Pancreas (tissue), 10 donors: ENCODE measurements around the gene ZNF746. TPM values are rescaled to one million over a fixed set of nuclear protein-coding genes. Genes with fewer than 3 reads are reported as not detected.

Source experiments
- ATAC-seq, 4 donors: fragments of 200-7000 bp; cut with Tn5 transposase; one replicate each; pipeline versions ENCODE4 v1.8.0 to v1.9.1; 2020; ENCODE audit warnings: mild to moderate bottlenecking in 4 of 4, moderate library complexity in 4 of 4
- DNase-seq, 6 donors: peaks; one replicate each; pipeline ENCODE4 v3.0.0-alpha.2; 2020
- FAIRE-seq: peaks from 2 replicates; lab custom pipeline; 2012; peaks lifted over from hg19 to GRCh38; lab: Jason Lieb, UNC
- H3K27ac ChIP-seq, 4 donors: fragments of 200-600 bp; sonication (generic); 1 replicate in 3 of 4; 2 replicates in 1 of 4; pipeline versions ENCODE4 v1.5.0 to v1.8.0; 2020
- H3K27me3 ChIP-seq, 4 donors: fragments of 200-600 bp; one replicate each; pipeline ENCODE4 v1.8.0; 2021
- H3K36me3 ChIP-seq, 3 donors: fragments of 200-600 bp; sonication (generic) in 1 of 3; one replicate each; pipeline versions ENCODE4 v1.5.0 to v1.8.0; 2020 to 2021
- H3K4me1 ChIP-seq, 3 donors: fragments of 200-600 bp; one replicate each; pipeline ENCODE4 v1.8.0; 2021
- H3K4me3 ChIP-seq, 4 donors: fragments of 200-600 bp; sonication (generic) in 2 of 4; one replicate each; pipeline versions ENCODE4 v1.5.0 to v1.8.0; 2020 to 2021
- H3K9me3 ChIP-seq, 4 donors: fragments of 200-600 bp; one replicate each; pipeline ENCODE4 v1.8.0; 2021
- CTCF ChIP-seq, 4 donors: fragments of 200-600 bp; sonication (generic) in 3 of 4; IDR thresholded peaks; one replicate each; pipeline versions ENCODE4 v1.5.0 to v1.8.0; 2021; ENCODE audit warnings: antibody characterized with exemption in 4 of 4
- WGBS, 2 donors: extraction: QIAGEN DNeasy Blood & Tissue Kit; methylation state at CpG; one replicate each; pipeline ENCODE4 v1.1.7; 2013; 5-methylcytosine and 5-hydroxymethylcytosine counted together
- intact Hi-C, 3 donors: fragments of 100-400 bp; cut with DNase I; formaldehyde crosslinking; loops; one replicate each; pipeline versions ENCODE4 v1.11.1 to v1.14.2; 2022
- polyA plus RNA-seq, 2 donors: library from polyadenylated mRNA; stranded (reverse); fragments of 200-250 nt; gene quantifications; one replicate each; pipeline ENCODE4 v1.2.3, GENCODE V29; 2013
- total RNA-seq, 6 donors: library from RNA; stranded (reverse); fragmentation: NEBNext Ultra II Directional in 4 of 6; extraction: Animal tissue kit (Norgen Biotek cat#: 25700) in 4 of 6; gene quantifications; one replicate each; pipeline versions ENCODE4 v1.2.1 to v1.2.4, GENCODE V29; 2021 to 2023
- donor health status: healthy with polysubstance abuse.
- donor health status: DM: no; HTN: no; CAD: no; lungs with moderate emphysema.
- donor health status: DM: no; HTN: no; CAD: no.
- donor health status: control.
- donor health status: control.
- donor health status: Bipolar disorder and iron deficiency.
- donor health status: DM: yes; HTN: yes; CAD: no.
- donor health status: DM: no; HTN: no; CAD: no.
- donor health status: DM: no; HTN: no; CAD: no.
- donor health status: DM: yes; HTN: yes; CAD: no.

ZNF746 gene
- total and polyA plus RNA-seq, 8 donors = 6.3 to 10.9 (median 7.1) TPM

GRCh38 chr7:149423449-149424110, 74.0 kb downstream of the ZNF746 start:
- TF ChIP-seq CTCF (IDR thresholded peaks at IDR 0.05) = no peak
- H3K4me3 ChIP-seq = peak overlapping the region in 3 of 4 donors; percentile 10 to 50 (median 46)
- WGBS, 2 donors = 31 to 40% methylated on average over 24 of the region's 24 CpGs
- peak; percentile 24 to 45 (median 31) for ATAC-seq
- DNase-seq = no peak
- H3K9me3 ChIP-seq = no peaks in the 10 kb centered on the region
- no peaks in the 10 kb centered on the region for H3K27me3 ChIP-seq
- no peaks in the 10 kb centered on the region for H3K36me3 ChIP-seq
- no peak for FAIRE-seq
- intact Hi-C loops = no loop called here
- no peaks in the 10 kb centered on the region for H3K4me1 ChIP-seq
- peak overlapping the region in 1 of 4 donors; percentile 50 for H3K27ac ChIP-seq

- H3K4me1 ChIP-seq = no peaks in the 10 kb centered on the region
- peak; percentile 14 to 78 (median 39) for DNase-seq
- no peak for TF ChIP-seq CTCF (IDR thresholded peaks at IDR 0.05)
- no peak for FAIRE-seq
- H3K27ac ChIP-seq = peak overlapping the region in 2 of 4 donors; percentile 26 to 50
- peak overlapping the region; percentile 6 to 50 (median 28) for H3K4me3 ChIP-seq
- H3K27me3 ChIP-seq = no peaks in the 10 kb centered on the region
- intact Hi-C loops = no loop called here
- H3K9me3 ChIP-seq = no peaks in the 10 kb centered on the region
- WGBS, 2 donors = 9 to 18% methylated on average over 35 of the region's 35 CpGs
- H3K36me3 ChIP-seq = no peaks in the 10 kb centered on the region
- peak; percentile 46 to 55 (median 52) for ATAC-seq
Measured at GRCh38 chr7:149422914-149423301, 74.7 kb downstream of the ZNF746 start.

Other genes starting within 250 kb of the ZNF746 start
- gene ZNF783, start 235.6 kb downstream of the ZNF746 start, total RNA-seq = 1 to 10 TPM; 4.7 to 9.9 (median 5.9) TPM
- 10 to 100 TPM in 1 of 2 donors, 1 to 10 TPM in 1; 9.8 to 11.2 TPM for gene ZNF783, start 235.6 kb downstream of the ZNF746 start, polyA plus RNA-seq
- 1 to 10 TPM; 4.0 to 8.0 (median 6.1) TPM for gene ZNF777, start 36.7 kb downstream of the ZNF746 start, total RNA-seq
- 1 to 10 TPM; 5.3 to 7.3 TPM for gene ZNF777, start 36.7 kb downstream of the ZNF746 start, polyA plus RNA-seq